ENCODE data around the gene PLA2G6. TPM values are rescaled to one million over a fixed set of nuclear protein-coding genes. Genes with fewer than 3 reads are reported as not detected.
A peak's percentile ranks its signal among the peaks of the same experiment; 100 is the strongest.
"Not testable (repeated sequence)": the region's sequence is repeated elsewhere in the genome, so short reads cannot be mapped to it uniquely, and the experiment has no call there.

PLA2G6 gene
- total and polyA plus RNA-seq, 12 donors: 6.9 to 324 (median 72.6) TPM

- Histone ChIP-seq H3K27me3 (peaks cover 16% of the 10 kb centered on the region), H3K4me1 (replicated peaks in 1 of 2) (peaks cover 15 to 19% of the 10 kb centered on the region in 2 donors), H3K9me3 (replicated peaks in 1 of 3) (no peaks in the 10 kb centered on the region), H3K27ac (no peak overlapping the region), H3K4me3 (peak overlapping the region in 1 of 4 donors; percentile 52), H3K36me3 (replicated peaks in 1 of 2) (no peaks in the 10 kb centered on the region)
- intact Hi-C loops (cut with DNase I): no loop called here
- no peak for TF ChIP-seq POLR2A (IDR thresholded peaks at IDR 0.05)
- TF ChIP-seq CTCF (IDR thresholded peaks at IDR 0.05): no peak
- no peak for DNase-seq
- WGBS, 4 donors: 55 to 94% (median 69%) methylated on average over 3 to 11 of the region's 11 CpGs
Measured at GRCh38 chr22:38080474-38080849, 101.2 kb downstream of the PLA2G6 start.

GRCh38 chr22:38079804-38080203 is 101.8 kb downstream of the PLA2G6 start:
- TF ChIP-seq CTCF (IDR thresholded peaks at IDR 0.05) (no peak), POLR2A (IDR thresholded peaks at IDR 0.05) (no peak)
- Histone ChIP-seq H3K36me3 (replicated peaks in 1 of 2) (peaks cover 0 to 5% of the 10 kb centered on the region in 2 donors), H3K9me3 (replicated peaks in 1 of 3) (no peaks in the 10 kb centered on the region), H3K27me3 (peaks cover 16% of the 10 kb centered on the region), H3K4me3 (no peak overlapping the region), H3K4me1 (replicated peaks in 1 of 2) (peaks cover 15 to 19% of the 10 kb centered on the region in 2 donors), H3K27ac (no peak overlapping the region)
- intact Hi-C loops (cut with DNase I): no loop called here
- 84 to 96% (median 89%) methylated on average over 4 to 7 of the region's 7 CpGs for WGBS, 4 donors
- DNase-seq: no peak

GRCh38 chr22:38079208-38079607 is 102.4 kb downstream of the PLA2G6 start:
- H3K9me3 ChIP-seq (replicated peaks in 1 of 3); DNase-seq; H3K27ac ChIP-seq; H3K4me3 ChIP-seq; intact Hi-C loops (cut with DNase I): not testable (repeated sequence)
- Histone ChIP-seq H3K4me1 (replicated peaks in 1 of 2) (peaks cover 15 to 19% of the 10 kb centered on the region in 2 donors), H3K27me3 (peaks cover 16% of the 10 kb centered on the region), H3K36me3 (replicated peaks in 1 of 2) (peaks cover 0 to 11% of the 10 kb centered on the region in 2 donors)
- WGBS, 4 donors: 79 to 92% (median 90%) methylated on average over 2 of the region's 2 CpGs

- H3K4me3 ChIP-seq: no peak overlapping the region
- intact Hi-C loops (cut with DNase I): no loop called here
- DNase-seq: no peak
- TF ChIP-seq CTCF (IDR thresholded peaks at IDR 0.05): no peak
- TF ChIP-seq POLR2A (IDR thresholded peaks at IDR 0.05): no peak
- peaks cover 15 to 19% of the 10 kb centered on the region in 2 donors for H3K4me1 ChIP-seq (replicated peaks in 1 of 2)
- H3K36me3 ChIP-seq (replicated peaks in 1 of 2): peaks cover 0 to 21% of the 10 kb centered on the region in 2 donors
- peaks cover 16% of the 10 kb centered on the region for H3K27me3 ChIP-seq
- no peaks in the 10 kb centered on the region for H3K9me3 ChIP-seq (replicated peaks in 1 of 3)
- no peak overlapping the region for H3K27ac ChIP-seq
- 77 to 83% (median 80%) methylated on average over 17 to 22 of the region's 22 CpGs for WGBS, 4 donors
Measured at GRCh38 chr22:38078046-38078840, 103.4 kb downstream of the PLA2G6 start.

GRCh38 chr22:38077595-38077994 is 104.0 kb downstream of the PLA2G6 start:
- H3K27me3 ChIP-seq: peaks cover 10% of the 10 kb centered on the region
- H3K27ac ChIP-seq: no peak overlapping the region
- H3K4me1 ChIP-seq (replicated peaks in 1 of 2): peaks cover 15 to 18% of the 10 kb centered on the region in 2 donors
- DNase-seq: no peak
- 39 to 58% (median 51%) methylated on average over 6 to 14 of the region's 14 CpGs for WGBS, 4 donors
- H3K4me3 ChIP-seq: no peak overlapping the region
- peaks cover 0 to 27% of the 10 kb centered on the region in 2 donors for H3K36me3 ChIP-seq (replicated peaks in 1 of 2)
- no peak for TF ChIP-seq POLR2A (IDR thresholded peaks at IDR 0.05)
- TF ChIP-seq CTCF (IDR thresholded peaks at IDR 0.05): no peak
- H3K9me3 ChIP-seq (replicated peaks in 1 of 3): no peaks in the 10 kb centered on the region
- intact Hi-C loops (cut with DNase I): no loop called here

All from adrenal gland (tissue), 12 donors.